Endothelial cell of umbilical vein (primary cell): ENCODE measurements around the gene PIP5K1C. TPM values are rescaled to one million over a fixed set of nuclear protein-coding genes. Genes with fewer than 3 reads are reported as not detected.

Experiments
- BruUV-seq: library from RNA; stranded (reverse); fragments of 400-500 nt; replicated peaks from 2 replicates; lab custom pipeline; 2021; lab: Mats Ljungman, UMichigan
- CTCF ChIA-PET: fragments of 300-600, 350-600 bp; sonication (Branson Sonifier 250); formaldehyde crosslinking; loops from one replicate; lab custom pipeline; 2021; ENCODE audit warnings: antibody characterized with exemption, inconsistent platforms; lab: Charles Lee
- POLR2A ChIA-PET: fragments of 300-600, 350-600 bp; sonication (Branson Sonifier 250); formaldehyde crosslinking; loops from one replicate; lab custom pipeline; 2021; ENCODE audit warnings: antibody characterized with exemption, inconsistent platforms; lab: Charles Lee
- DNase-seq: peaks from one replicate; pipeline ENCODE4 v3.0.0-alpha.2; 2011; ENCODE audit warnings: low read depth, low spot score
- FAIRE-seq: peaks from 2 replicates; lab custom pipeline; 2011; peaks lifted over from hg19 to GRCh38; lab: Jason Lieb, UNC
- H2AFZ ChIP-seq: 2 replicates; pipeline ENCODE4 v1.6.0; 2012; ENCODE audit warnings: low read depth, low read length, control low read depth, inconsistent platforms
- H3K27ac ChIP-seq: 2 replicates; pipeline ENCODE4 v1.5.1; 2011; ENCODE audit warnings: low read depth, mild to moderate bottlenecking, control low read depth, low read length, moderate library complexity; ENCODE audit not compliant: insufficient read depth
- H3K27me3 ChIP-seq, 2 experiments: 2 replicates each; pipeline versions ENCODE4 v1.6.0 to v1.6.1; 2011; ENCODE audit warnings: low read length in 2 of 2, mixed read lengths in 1 of 2; ENCODE audit not compliant: control insufficient read depth in 2 of 2, insufficient read depth in 2 of 2
- H3K36me3 ChIP-seq, 2 experiments: 2 replicates in 1 of 2; 3 replicates in 1 of 2; pipeline ENCODE4 v1.5.1; 2011; ENCODE audit warnings: low read length in 2 of 2, mild to moderate bottlenecking in 1 of 2, moderate library complexity in 1 of 2; ENCODE audit not compliant: control insufficient read depth in 2 of 2, insufficient read depth in 2 of 2; ENCODE audit errors: extremely low read depth in 1 of 2
- H3K4me1 ChIP-seq: 3 replicates; pipeline ENCODE4 v1.5.1; 2011; ENCODE audit warnings: mild to moderate bottlenecking, low read length; ENCODE audit not compliant: control insufficient read depth, insufficient read depth; ENCODE audit errors: extremely low read depth
- H3K4me2 ChIP-seq: 2 replicates; pipeline ENCODE4 v1.6.1; 2011; ENCODE audit warnings: low read length, control low read depth, mixed read lengths; ENCODE audit not compliant: insufficient read depth
- H3K4me3 ChIP-seq, 3 experiments: fragments of 200-600 bp in 1 of 3; sonication (generic), shearing (Covaris generic) in 1 of 3; replicated peaks in 1 of 3; 2 replicates each; pipeline ENCODE4 v1.5.1; 2011 to 2016; ENCODE audit warnings: control low read depth in 3 of 3, low read length in 3 of 3, mild to moderate bottlenecking in 2 of 3, inconsistent platforms in 1 of 3, low read depth in 1 of 3, moderate library complexity in 1 of 3; ENCODE audit not compliant: insufficient read depth in 1 of 3
- H3K79me2 ChIP-seq: 2 replicates; pipeline ENCODE4 v1.6.0; 2012; ENCODE audit warnings: low read length, inconsistent platforms; ENCODE audit not compliant: control insufficient read depth, insufficient read depth
- H3K9ac ChIP-seq: replicated peaks from 2 replicates; pipeline ENCODE3; 2011; ENCODE audit warnings: low read length, control low read depth; ENCODE audit not compliant: insufficient read depth; ENCODE audit errors: extremely low read depth
- H3K9me1 ChIP-seq: replicated peaks from 3 replicates; pipeline ENCODE4 v1.6.0; 2011; ENCODE audit warnings: mild to moderate bottlenecking, low read length; ENCODE audit not compliant: control insufficient read depth, insufficient read depth; ENCODE audit errors: extremely low read depth
- H3K9me3 ChIP-seq: replicated peaks from 2 replicates; pipeline ENCODE4 v1.5.1; 2012; ENCODE audit warnings: low read length, inconsistent platforms; ENCODE audit not compliant: control insufficient read depth, insufficient read depth
- H4K20me1 ChIP-seq: replicated peaks from 2 replicates; pipeline ENCODE3; 2011; ENCODE audit warnings: mild to moderate bottlenecking, low read length; ENCODE audit not compliant: control insufficient read depth, insufficient read depth; ENCODE audit errors: extremely low read depth
- CTCF ChIP-seq, 2 donors: IDR thresholded peaks; 1 replicate in 1 of 2; 2 replicates in 1 of 2; pipeline ENCODE4 v1.5.1; 2011; ENCODE audit warnings: low read length in 2 of 2, mild to moderate bottlenecking in 2 of 2, moderate library complexity in 2 of 2, control low read depth in 1 of 2, inconsistent platforms in 1 of 2, low read depth in 1 of 2; ENCODE audit not compliant: insufficient read depth in 1 of 2; ENCODE audit errors: extremely low read depth in 1 of 2
- EZH2 ChIP-seq: IDR thresholded peaks from 2 replicates; pipeline ENCODE4 v1.6.1; 2012; ENCODE audit warnings: borderline replicate concordance, low read depth, mild to moderate bottlenecking, moderate library complexity, low read length, inconsistent platforms; ENCODE audit not compliant: severe bottlenecking
- FOS ChIP-seq: IDR thresholded peaks from 2 replicates; pipeline ENCODE4 v1.6.1; 2011; ENCODE audit warnings: mild to moderate bottlenecking, low read length, moderate library complexity, borderline replicate concordance; ENCODE audit not compliant: insufficient read depth
- GATA2 ChIP-seq: IDR thresholded peaks from 2 replicates; pipeline ENCODE4 v1.7.0; 2011; ENCODE audit warnings: low read depth, mild to moderate bottlenecking, moderate library complexity, mixed read lengths, low read length; ENCODE audit not compliant: insufficient read length, insufficient read depth
- JUN ChIP-seq: IDR thresholded peaks from 2 replicates; pipeline ENCODE4 v1.6.1; 2011; ENCODE audit warnings: borderline replicate concordance, low read depth; ENCODE audit not compliant: insufficient read length, insufficient read depth
- MAX ChIP-seq: IDR thresholded peaks from 2 replicates; pipeline ENCODE4 v1.6.1; 2011; ENCODE audit not compliant: insufficient read depth, insufficient read length
- MYC ChIP-seq: IDR thresholded peaks from one replicate; pipeline ENCODE4 v1.6.1; 2011; ENCODE audit warnings: mild to moderate bottlenecking, low read depth, low read length
- POLR2A ChIP-seq: IDR thresholded peaks from 2 replicates; pipeline ENCODE4 v1.6.1; 2012; ENCODE audit warnings: low read depth, mild to moderate bottlenecking, control low read depth, low read length
- POLR2AphosphoS5 ChIP-seq: IDR thresholded peaks from 2 replicates; pipeline ENCODE4 v1.6.1; 2012; ENCODE audit warnings: low read depth, mild to moderate bottlenecking, control low read depth, low read length, moderate library complexity; ENCODE audit not compliant: insufficient read depth
- dilution Hi-C: fragments of 300-500 bp; cut with MboI; formaldehyde crosslinking; loops from one replicate; pipeline ENCODE4 v1.15.0; 2019; ENCODE audit warnings: low sequenced_read_pairs; ENCODE audit not compliant: extremely low pct_ligation_motif_present
- intact Hi-C: fragments of 100-400 bp; cut with micrococcal nuclease; formaldehyde crosslinking; loops from one replicate; pipeline ENCODE4 v1.10.0; 2022
- polyA plus RNA-seq, 4 experiments: library from polyadenylated mRNA; depleted of rRNA in 3 of 4; stranded (reverse) in 3 of 4; unstranded in 1 of 4; fragments of >200 nt; gene quantifications; 2 replicates each; pipeline versions ENCODE4 v1.2.1 to v1.2.3, GENCODE V29; 2011 to 2012; ENCODE audit warnings: missing spikeins in 1 of 4
- total RNA-seq: library from RNA; stranded (reverse); gene quantifications from 2 replicates; pipeline ENCODE4 v1.2.3, GENCODE V29; 2021

Gene PIP5K1C
- total and polyA plus RNA-seq, 2 donors (not counting 3 experiments of a cell fraction or from before 2014, with no cell fraction given) = 31.6 to 79.5 TPM

DNA sequence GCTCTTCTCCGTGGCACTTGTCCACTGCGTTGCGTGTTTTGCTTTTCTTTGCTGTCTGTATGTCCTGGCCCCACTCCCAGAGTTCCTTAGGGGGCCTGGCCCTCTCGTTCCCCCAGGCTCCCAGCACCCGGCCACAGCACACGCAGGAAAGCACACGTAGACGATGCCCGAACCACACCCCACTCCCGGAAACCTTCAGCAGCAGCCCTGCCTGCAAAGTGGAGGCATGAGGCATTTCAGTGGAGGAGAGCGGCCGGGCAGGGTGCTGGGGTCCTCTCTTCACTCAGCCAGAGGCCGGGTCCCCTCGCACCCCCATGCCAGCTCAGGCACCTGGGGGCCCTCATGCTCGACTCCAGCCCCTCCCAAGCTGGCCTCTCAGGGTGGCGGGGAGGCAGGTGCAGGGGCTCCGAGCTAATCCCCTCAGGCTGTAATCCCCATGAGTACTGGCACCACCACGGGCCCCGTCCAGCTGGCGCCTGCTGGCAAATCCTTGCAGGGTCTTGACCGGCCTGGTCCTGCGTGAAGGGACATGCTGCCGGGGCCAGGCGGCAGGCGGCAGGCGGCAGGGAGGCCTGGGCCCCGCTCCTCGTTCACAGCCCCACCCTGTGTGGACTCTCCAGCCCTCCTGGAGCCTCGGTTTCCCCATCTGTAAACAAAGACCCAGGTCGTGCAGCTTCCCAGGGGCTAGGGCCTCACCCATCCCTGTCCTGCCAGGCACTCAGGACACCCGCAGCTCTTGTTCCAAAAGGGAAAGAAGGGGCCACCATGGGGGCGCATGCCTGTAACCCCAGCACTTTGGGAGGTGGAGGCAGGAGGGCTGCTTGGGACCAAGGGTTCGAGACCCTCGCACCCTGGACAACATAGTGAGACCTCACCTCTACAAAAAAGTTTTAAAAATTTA lies 7.0 kb downstream of the PIP5K1C start:
- CTCF ChIA-PET = interaction anchor here (0.8 to 3.5 kb wide), 10 partner anchors 9 to 129 kb away, joined by 3 to 25 read pairs (median 6); no protein-coding TSS in a partner anchor

More for the DNA sequence above, 7.0 kb downstream of the PIP5K1C start:
- Histone ChIP-seq H3K27me3 (no peaks in the 10 kb centered on the region), H3K4me1 (peaks cover 2% of the 10 kb centered on the region), H3K27ac (no peak overlapping the region), H3K9ac (no peak overlapping the region), H3K36me3 (peaks cover 2 to 7% of the 10 kb centered on the region in 2 experiments), H3K79me2 (peaks cover 65% of the 10 kb centered on the region), H3K4me2 (no peak overlapping the region), H3K4me3 (no peak overlapping the region), H3K9me1 (no peaks in the 10 kb centered on the region), H3K9me3 (no peaks in the 10 kb centered on the region), H2AFZ (no peak overlapping the region), H4K20me1 (peaks cover 4% of the 10 kb centered on the region)
- dilution Hi-C loops (no loop called here), intact Hi-C loops (no loop called here)
- no TSS peak for BruUV-seq
- TF ChIP-seq MAX (no peak), JUN (no peak), MYC (no peak), CTCF (IDR thresholded peaks at IDR 0.05; ENCODE audit: extremely low read depth in 1 of 2, insufficient read depth in 1 of 2, low read depth in 1 of 2, low read length in 2 of 2) (no peak), GATA2 (no peak), FOS (no peak), POLR2A (no peak), EZH2 (no peak), POLR2AphosphoS5 (no peak)
- FAIRE-seq = no peak
- POLR2A ChIA-PET = no interaction called here
- no peak for DNase-seq
